H54 (cell line): ENCODE data around the gene IFI30.
A peak's percentile ranks its signal among the peaks of the same experiment; 100 is the strongest.

Experiments
- DNase-seq: peaks from one replicate; pipeline ENCODE4 v3.0.0; 2011; ENCODE audit warnings: low spot score, mixed read lengths; ENCODE audit not compliant: insufficient read length
- FAIRE-seq: peaks from 3 replicates; lab custom pipeline; 2011; peaks lifted over from hg19 to GRCh38; lab: Jason Lieb, UNC
- POLR2A ChIP-seq: IDR thresholded peaks from 2 replicates; pipeline ENCODE4 v1.6.1; 2011; ENCODE audit warnings: low read depth, mild to moderate bottlenecking, low read length

Gene IFI30

GRCh38 chr19:18172331-18173053, 1.1 kb upstream of the IFI30 start:
- DNase-seq, result no peak
- TF ChIP-seq POLR2A, result no peak
- no peak for FAIRE-seq

GRCh38 chr19:18173054-18173571, 500 bp upstream of the IFI30 start:
- TF ChIP-seq POLR2A, result no peak
- DNase-seq (no peak), FAIRE-seq (no peak)

DNA sequence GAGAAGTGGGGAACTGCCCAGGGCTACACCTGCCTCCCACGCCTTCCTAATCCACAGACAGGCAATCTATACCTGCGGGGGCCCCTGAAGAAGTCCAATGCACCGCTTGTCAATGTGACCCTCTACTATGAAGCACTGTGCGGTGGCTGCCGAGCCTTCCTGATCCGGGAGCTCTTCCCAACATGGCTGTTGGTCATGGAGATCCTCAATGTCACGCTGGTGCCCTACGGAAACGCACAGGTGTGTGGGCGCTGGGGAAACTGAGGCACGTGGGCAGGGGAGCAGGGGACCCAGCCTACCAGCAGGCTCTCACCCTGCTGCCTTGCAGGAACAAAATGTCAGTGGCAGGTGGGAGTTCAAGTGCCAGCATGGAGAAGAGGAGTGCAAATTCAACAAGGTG, 1.4 kb downstream of the IFI30 start:
- TF ChIP-seq POLR2A, result no peak
- no peak for DNase-seq

DNA sequence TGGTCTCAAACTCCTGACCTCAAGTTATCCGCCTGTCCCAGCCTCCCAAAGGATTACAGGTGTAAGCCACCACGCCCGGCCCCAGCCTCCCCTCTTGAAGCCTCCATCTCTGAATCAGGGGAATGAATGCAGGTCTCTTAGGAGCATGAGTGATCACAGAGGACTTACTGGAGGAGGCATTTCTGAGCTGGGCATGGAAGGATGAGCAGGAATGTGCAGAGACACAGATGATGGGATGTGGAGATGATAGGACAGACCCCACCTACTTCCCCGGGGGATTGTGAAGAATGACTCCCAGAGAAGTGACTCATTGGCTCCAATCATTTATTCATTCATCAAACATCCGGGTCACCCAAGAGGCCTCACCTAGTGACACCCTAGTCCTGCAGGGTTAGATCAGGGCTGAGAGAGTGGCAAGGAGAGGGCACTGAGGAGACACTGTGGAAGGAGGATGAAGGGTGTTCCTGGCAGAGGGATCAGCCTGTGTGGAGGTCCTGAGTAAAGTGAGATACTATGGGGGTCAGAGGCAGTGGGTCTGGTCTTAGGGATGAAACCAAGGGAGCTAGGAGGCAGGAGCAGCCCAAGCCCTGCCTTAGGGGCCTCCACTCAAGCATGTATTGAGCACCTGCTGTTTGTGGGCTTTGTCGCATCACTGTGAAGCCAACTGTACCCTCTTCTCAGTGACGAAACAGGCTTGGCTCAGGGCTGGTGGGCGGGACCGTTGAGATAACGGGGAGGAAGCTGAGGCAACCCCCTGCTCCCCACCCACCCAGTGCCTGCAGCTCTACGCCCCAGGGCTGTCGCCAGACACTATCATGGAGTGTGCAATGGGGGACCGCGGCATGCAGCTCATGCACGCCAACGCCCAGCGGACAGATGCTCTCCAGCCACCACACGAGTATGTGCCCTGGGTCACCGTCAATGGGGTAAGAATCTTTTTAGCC, 3.0 kb downstream of the IFI30 start:
- peak; percentile 11 for DNase-seq

More for the DNA sequence above, 1.4 kb downstream of the IFI30 start:
- no peak for FAIRE-seq

GRCh38 chr19:18179957-18180356, 6.3 kb downstream of the IFI30 start:
- no peak for FAIRE-seq
- DNase-seq, result no peak
- no peak for TF ChIP-seq POLR2A

More for the DNA sequence above, 3.0 kb downstream of the IFI30 start:
- no peak for TF ChIP-seq POLR2A
- FAIRE-seq, result no peak

DNA sequence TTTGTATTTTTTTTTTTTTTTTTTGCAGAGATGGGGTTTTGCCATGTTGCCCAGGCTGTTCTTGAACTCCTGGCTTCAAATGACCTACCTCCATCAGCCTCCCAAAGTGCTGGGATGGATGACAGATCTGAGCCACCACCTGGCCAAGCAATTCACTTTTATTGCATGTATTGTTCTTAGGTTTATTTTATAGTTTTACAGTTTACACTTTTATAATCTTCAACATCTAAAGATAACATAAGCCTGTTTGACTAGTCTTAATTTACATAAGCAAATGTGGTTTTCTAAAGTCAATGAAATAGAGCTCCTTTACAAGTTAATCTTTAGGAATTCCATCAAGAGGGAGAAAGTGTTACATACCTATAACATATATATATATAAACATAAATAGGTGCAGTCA, 9.9 kb downstream of the IFI30 start:
- DNase-seq (no peak), FAIRE-seq (no peak)
- TF ChIP-seq POLR2A, result no peak

DNA sequence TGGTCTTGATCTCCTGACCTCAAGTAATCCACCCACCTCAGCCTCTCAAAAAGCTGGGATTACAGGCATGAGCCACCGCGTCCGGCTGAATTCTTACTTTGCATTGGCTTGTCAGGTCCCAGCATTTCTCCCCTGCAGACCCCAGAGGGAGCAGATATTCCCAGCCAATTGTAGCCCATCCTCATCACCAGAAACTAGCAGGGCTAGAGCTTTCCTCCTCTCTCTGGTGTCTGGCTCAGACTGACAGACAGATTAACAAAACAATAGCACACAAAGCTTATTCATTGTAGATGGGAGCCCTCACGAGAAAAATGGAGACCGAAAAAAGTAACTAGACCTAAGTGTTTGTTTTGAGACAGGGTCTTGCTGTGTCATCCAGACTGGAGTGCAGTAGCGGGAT, 11.9 kb downstream of the IFI30 start:
- FAIRE-seq (no peak), DNase-seq (no peak)
- TF ChIP-seq POLR2A, result no peak

DNA sequence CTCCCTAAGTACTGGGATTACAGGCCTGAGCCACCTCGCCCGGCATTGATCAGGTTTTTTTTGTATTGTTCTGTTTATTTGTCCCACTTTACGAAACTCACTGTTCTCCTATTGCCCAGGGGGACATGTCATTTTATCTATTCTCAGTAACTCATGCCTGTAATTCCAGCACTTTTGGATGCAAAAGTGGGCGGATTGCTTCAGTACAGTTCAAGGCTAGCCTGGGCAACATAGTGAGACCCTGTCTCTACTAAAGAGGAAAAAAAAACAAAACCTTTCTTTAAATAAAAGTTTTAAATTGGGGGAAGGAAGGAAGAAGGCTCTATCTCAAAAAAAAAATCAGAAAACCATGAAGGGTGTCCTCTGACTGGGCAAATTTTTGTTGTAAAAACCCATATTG, 16.7 kb downstream of the IFI30 start:
- no peak for TF ChIP-seq POLR2A
- DNase-seq, result no peak
- no peak for FAIRE-seq

- FAIRE-seq, result no peak
- no peak for DNase-seq
- no peak for TF ChIP-seq POLR2A
Observed at GRCh38 chr19:18191640-18192062, 18.0 kb downstream of the IFI30 start.

- peak; percentile 73 for TF ChIP-seq POLR2A
- FAIRE-seq (peak; percentile 99), DNase-seq (peak; percentile 92)
Observed at GRCh38 chr19:18192673-18193387, 19.2 kb downstream of the IFI30 start, which contains the start of gene MPV17L2. MPV17L2 (plus strand) TSS chr19:18193218; CDS start chr19:18193282, 64 bp downstream.

DNA sequence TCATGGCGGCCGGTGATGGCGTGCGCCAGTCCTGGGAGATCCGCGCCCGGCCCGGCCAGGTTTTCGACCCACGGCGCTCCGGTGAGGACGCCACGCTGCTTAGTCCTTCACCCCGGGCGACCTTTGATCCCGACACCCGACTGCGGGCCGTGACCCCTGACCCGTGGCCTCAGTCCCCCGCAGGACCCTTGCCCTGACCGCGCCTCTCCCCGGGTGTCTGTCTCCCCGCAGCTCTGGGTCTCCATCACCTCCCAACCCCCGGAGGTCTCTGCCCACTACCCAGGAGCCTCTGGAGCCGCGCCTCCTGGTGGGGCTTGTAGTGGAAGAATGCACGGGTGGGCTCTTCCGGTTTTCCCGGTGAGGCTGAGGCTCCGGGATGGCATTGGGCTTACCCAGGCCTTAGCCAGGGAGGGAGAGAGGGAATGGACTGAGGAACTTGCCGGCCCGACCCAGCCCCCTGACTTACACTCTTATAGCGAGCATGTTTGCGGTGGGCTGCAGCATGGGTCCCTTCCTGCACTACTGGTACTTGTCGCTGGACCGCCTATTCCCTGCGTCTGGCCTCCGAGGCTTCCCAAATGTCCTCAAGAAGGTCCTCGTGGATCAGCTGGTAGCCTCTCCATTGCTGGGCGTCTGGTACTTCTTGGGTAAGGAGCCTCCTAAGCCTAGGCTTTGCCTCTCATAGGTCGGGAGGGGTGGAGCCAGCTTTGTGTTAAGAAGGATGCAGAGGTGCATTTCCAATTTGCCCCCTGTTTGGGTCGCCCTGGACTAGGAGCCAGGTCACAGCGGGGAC, 20.0 kb downstream of the IFI30 start:
- FAIRE-seq, result no peak
- no peak for TF ChIP-seq POLR2A
- DNase-seq, result no peak

GRCh38 chr19:18194181-18194530, 20.5 kb downstream of the IFI30 start:
- no peak for TF ChIP-seq POLR2A
- DNase-seq (no peak), FAIRE-seq (no peak)
